Spleen (tissue), 7 donors: ENCODE measurements around the gene FAM180B.

Experiments used
- POLR2A ChIP-seq, 3 donors: fragments of 450-650 bp; IDR thresholded peaks; one replicate each; pipeline ENCODE4 v1.5.1; 2017; ENCODE audit warnings: antibody characterized with exemption in 3 of 3, mild to moderate bottlenecking in 1 of 3
- POLR2AphosphoS5 ChIP-seq, 3 donors: sonication (generic); formaldehyde crosslinking; IDR thresholded peaks; one replicate each; pipeline ENCODE4 v1.5.1; 2017; ENCODE audit warnings: antibody characterized with exemption in 3 of 3
- TF ChIP-seq, protein P1 (sequence below), 11 experiments: fragments of 200-600 bp in 7 of 11; fragments of 450-650 bp in 4 of 11; sonication (generic) in 4 of 11; IDR thresholded peaks in 8 of 11; conservative IDR thresholded peaks in 3 of 11; 1 replicate in 7 of 11; 2 replicates in 4 of 11; pipeline versions ENCODE4 v1.4.0 to v1.8.0; 2016 to 2021; ENCODE audit warnings: antibody characterized with exemption in 11 of 11, inconsistent platforms in 4 of 11, mild to moderate bottlenecking in 1 of 11
- donor health status: DM: no; HTN: no; CAD: no; lungs with moderate emphysema.
- donor health status: DM: no; HTN: no; CAD: no.
- donor health status: DM: no; HTN: no; CAD: no.

DNA sequence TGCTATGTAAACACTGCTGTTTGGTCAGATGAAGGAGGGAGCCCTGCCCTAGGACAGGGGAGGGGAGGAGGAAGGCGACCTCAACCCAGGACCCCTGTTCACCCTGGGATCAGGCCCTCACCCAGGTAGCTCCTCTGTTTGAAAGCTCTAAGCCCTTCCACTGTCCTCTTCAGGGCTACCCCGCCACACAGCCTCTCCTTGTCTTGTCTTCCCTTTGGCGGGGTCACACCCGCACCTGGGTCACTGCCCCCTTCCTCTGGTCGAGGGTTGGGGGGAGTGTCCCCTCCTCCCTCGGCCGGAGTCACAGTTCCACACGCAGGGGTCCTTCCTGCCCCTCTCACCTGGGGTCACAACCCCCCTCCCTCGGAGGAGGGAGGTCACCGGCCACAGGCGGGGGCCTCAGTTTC, 21.5 kb upstream of the FAM180B start:
- TF ChIP-seq, protein P1, sequence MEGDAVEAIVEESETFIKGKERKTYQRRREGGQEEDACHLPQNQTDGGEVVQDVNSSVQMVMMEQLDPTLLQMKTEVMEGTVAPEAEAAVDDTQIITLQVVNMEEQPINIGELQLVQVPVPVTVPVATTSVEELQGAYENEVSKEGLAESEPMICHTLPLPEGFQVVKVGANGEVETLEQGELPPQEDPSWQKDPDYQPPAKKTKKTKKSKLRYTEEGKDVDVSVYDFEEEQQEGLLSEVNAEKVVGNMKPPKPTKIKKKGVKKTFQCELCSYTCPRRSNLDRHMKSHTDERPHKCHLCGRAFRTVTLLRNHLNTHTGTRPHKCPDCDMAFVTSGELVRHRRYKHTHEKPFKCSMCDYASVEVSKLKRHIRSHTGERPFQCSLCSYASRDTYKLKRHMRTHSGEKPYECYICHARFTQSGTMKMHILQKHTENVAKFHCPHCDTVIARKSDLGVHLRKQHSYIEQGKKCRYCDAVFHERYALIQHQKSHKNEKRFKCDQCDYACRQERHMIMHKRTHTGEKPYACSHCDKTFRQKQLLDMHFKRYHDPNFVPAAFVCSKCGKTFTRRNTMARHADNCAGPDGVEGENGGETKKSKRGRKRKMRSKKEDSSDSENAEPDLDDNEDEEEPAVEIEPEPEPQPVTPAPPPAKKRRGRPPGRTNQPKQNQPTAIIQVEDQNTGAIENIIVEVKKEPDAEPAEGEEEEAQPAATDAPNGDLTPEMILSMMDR (IDR thresholded peaks at IDR 0.05 in 8 of 11, conservative IDR thresholded peaks at IDR 0.05 in 3 of 11), result no peak
- TF ChIP-seq POLR2AphosphoS5 (IDR thresholded peaks at IDR 0.05), result no peak
- no peak for TF ChIP-seq POLR2A (IDR thresholded peaks at IDR 0.05)
